HG02623 (cell line): ENCODE data around the gene CEP78.

Experiments used
- ATAC-seq: cut with Tn5 transposase; IDR thresholded peaks from one replicate; pipeline ENCODE4 v1.9.1; 2021; ENCODE audit warnings: moderate library complexity; ENCODE audit not compliant: unreplicated experiment

The CEP78 gene

GRCh38 chr9:78234810-78235209 is 1.1 kb upstream of the CEP78 start:
- no peak for ATAC-seq

GRCh38 chr9:78235256-78235761 is 566 bp upstream of the CEP78 start:
- no peak for ATAC-seq

- ATAC-seq: peak; percentile 7
These were observed 656 bp downstream of the CEP78 start for GRCh38 chr9:78236551-78236910.

- no peak for ATAC-seq
These were observed 2.5 kb downstream of the CEP78 start for GRCh38 chr9:78238046-78239038.

GRCh38 chr9:78239506-78239905 is 3.6 kb downstream of the CEP78 start:
- no peak for ATAC-seq

- no peak for ATAC-seq
These were observed 6.2 kb downstream of the CEP78 start for GRCh38 chr9:78242041-78242440.

- ATAC-seq: no peak
These were observed 7.3 kb downstream of the CEP78 start for GRCh38 chr9:78243130-78243529.

GRCh38 chr9:78245401-78245800 is 9.5 kb downstream of the CEP78 start:
- ATAC-seq: no peak

GRCh38 chr9:78248635-78249034 is 12.8 kb downstream of the CEP78 start:
- no peak for ATAC-seq

- no peak for ATAC-seq
These were observed 13.7 kb downstream of the CEP78 start for GRCh38 chr9:78249542-78249941.

GRCh38 chr9:78252616-78253015 is 16.7 kb downstream of the CEP78 start:
- ATAC-seq: no peak

GRCh38 chr9:78253285-78253684 is 17.4 kb downstream of the CEP78 start:
- ATAC-seq: no peak

- ATAC-seq: no peak
These were observed 25.6 kb downstream of the CEP78 start for GRCh38 chr9:78261403-78262001.

- no peak for ATAC-seq
These were observed 26.8 kb downstream of the CEP78 start for GRCh38 chr9:78262655-78263054.

- ATAC-seq: no peak
These were observed 32.0 kb downstream of the CEP78 start for GRCh38 chr9:78267889-78268288.

GRCh38 chr9:78269784-78270183 is 33.9 kb downstream of the CEP78 start:
- ATAC-seq: no peak

- no peak for ATAC-seq
These were observed 36.4 kb downstream of the CEP78 start for GRCh38 chr9:78272307-78272706.

GRCh38 chr9:78273761-78274160 is 37.9 kb downstream of the CEP78 start:
- no peak for ATAC-seq

- ATAC-seq: no peak
These were observed 42.4 kb downstream of the CEP78 start for GRCh38 chr9:78278177-78278777.

GRCh38 chr9:78278801-78279200 is 42.9 kb downstream of the CEP78 start:
- no peak for ATAC-seq

- ATAC-seq: no peak
These were observed 45.2 kb downstream of the CEP78 start for GRCh38 chr9:78280982-78281668.
